GM12864 (cell line): ENCODE data around the gene LIMCH1.

Experiments used
- DNase-seq: peaks from one replicate; pipeline ENCODE4 v3.0.0-alpha.2; 2011; ENCODE audit warnings: low read depth
- H3K4me3 ChIP-seq: 2 replicates; pipeline ENCODE4 v1.5.1; 2011; ENCODE audit warnings: mild to moderate bottlenecking, low read depth, low read length, control low read depth
- CTCF ChIP-seq: IDR thresholded peaks from 2 replicates; pipeline ENCODE4 v1.5.1; 2011; ENCODE audit warnings: low read depth, mild to moderate bottlenecking, moderate library complexity, low read length, control low read depth, inconsistent platforms; ENCODE audit errors: missing control alignments

LIMCH1 gene

DNA sequence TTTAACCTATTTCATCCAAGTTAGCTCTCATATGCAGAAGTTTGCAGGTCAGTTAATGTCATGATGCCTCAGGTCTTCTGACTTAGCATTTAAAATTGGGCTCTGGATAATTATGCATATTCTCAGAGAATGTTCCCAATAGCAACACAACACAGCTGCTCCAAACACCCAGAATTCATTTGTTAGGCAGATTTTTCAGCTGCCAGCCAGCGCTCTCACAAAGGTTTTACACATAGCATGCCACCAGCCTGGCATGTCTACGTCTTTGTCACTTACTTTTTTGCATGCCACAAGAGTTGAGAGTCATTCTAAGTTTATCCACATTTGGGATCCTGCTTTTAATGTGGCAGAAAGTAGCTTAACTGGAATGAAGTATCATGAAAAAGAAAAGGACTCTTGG is 84.8 kb downstream of the LIMCH1 start:
- DNase-seq: no peak

DNA sequence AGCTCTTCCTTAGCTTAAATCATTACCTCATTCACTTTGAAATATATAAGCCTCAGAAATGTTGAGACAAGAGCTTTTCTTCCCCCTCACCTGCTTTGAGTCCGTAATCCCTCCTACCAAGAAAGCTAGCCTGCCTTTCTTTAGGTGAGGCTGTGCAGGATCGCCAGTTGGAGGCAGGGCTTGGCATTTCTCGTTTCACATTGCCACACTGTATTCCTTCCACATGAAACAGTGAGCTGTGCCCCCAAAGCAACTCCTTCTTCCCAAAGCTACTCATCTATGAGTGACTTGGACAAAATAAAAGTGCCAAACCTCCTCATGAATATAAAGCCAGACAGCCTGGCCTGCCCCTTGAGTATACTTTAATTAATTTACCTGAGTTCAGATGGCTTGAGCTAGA is 86.8 kb downstream of the LIMCH1 start:
- no peak overlapping the region for H3K4me3 ChIP-seq
- no peak for DNase-seq
- TF ChIP-seq CTCF: no peak

More for the DNA sequence above, 84.8 kb downstream of the LIMCH1 start:
- no peak overlapping the region for H3K4me3 ChIP-seq
- no peak for TF ChIP-seq CTCF

DNA sequence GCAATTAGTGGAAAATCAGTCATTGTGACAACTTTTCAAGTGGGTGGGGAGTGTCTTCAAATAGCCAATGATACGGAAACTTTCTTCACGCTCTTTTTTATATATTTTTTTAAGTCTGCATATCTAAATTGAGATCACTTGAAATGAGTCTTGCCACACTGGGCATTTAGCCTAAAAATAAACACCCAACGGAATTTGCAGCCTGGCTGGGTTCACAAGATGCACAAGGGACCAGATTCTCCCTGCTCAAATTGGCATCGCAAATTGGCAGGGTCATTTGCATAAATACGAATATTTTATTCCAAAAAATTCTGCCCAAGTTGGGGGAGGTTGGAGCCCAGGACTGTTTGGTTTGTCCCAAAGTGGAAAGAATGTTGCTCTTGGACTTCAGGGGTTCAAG is 87.6 kb downstream of the LIMCH1 start:
- no peak overlapping the region for H3K4me3 ChIP-seq
- TF ChIP-seq CTCF: no peak
- DNase-seq: no peak

GRCh38 chr4:41628936-41629335 is 91.0 kb downstream of the LIMCH1 start:
- TF ChIP-seq CTCF: no peak
- DNase-seq: no peak
- no peak overlapping the region for H3K4me3 ChIP-seq

DNA sequence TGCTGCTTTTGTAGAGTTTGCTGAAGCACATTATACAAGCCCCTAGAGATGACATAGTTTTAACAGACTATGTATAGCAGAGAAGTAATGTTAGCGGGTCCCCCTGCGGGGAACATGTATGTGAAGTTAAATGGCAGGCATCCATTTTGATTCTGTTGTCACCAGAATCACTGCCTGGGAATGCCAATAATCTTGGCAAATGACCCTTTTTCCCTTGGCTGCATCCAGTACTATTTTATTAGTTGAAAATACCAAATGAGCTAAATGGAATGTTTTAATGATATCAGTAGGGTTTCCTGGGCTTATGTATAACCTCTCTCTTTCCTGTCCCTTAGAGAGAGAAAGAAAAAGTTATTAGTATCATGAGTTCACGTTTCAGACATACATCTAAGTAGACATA is 93.6 kb downstream of the LIMCH1 start:
- TF ChIP-seq CTCF: no peak
- H3K4me3 ChIP-seq: no peak overlapping the region
- DNase-seq: no peak

- no peak overlapping the region for H3K4me3 ChIP-seq
- no peak for DNase-seq
- no peak for TF ChIP-seq CTCF
Observed at GRCh38 chr4:41632481-41633073, 94.6 kb downstream of the LIMCH1 start.

DNA sequence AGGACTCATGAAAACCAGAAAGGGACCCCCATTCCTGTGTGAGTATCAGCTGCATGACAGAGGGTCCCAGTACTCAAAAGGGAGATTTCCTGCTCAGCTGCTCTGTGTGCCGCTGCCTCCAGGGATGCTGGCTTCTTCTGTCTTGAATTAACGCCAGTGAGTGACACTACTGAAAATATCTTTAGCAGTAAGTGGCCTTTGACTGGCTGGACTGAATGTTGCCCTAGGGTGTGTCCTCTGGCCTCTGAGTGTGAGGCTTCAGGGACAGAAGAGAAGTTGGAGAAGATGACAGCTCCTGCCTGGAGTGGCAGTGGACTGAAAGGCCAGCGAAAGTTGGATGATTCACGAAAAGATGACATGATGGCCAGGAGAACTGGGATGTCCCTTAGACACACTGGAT is 95.4 kb downstream of the LIMCH1 start:
- DNase-seq: no peak
- TF ChIP-seq CTCF: no peak

More for the DNA sequence above, 95.4 kb downstream of the LIMCH1 start:
- H3K4me3 ChIP-seq: no peak overlapping the region
